ENCODE results near the gene HMGCS2.

The HMGCS2 gene

DNA sequence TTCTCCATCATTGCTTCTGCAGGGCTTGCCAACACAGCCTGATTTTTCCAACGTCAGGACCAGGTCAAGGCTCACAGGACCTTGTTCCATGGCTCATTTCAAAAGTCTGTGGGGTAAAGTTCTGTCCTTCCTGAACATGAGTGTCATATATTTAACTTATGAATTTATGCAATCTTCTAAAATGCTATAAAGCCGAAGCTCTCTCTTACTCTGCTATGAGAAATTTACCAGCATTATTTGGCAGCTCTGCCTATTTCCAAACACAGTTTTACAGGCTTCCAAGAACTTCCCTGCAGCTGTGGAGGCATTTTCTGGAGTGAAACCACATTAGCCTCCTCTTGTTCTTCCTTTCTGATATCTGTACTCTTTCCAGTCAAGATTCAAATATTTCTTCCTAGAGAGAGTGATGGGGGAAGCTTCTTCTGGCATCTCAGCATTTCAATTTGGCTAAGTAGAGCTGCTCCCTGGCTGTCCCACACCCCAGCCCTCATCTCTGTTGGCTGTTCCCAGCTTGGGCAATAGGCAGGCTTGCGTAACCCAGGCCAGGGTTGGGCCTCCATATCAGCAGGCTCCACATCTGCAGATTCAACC lies 15.6 kb upstream of the HMGCS2 start:
- H3K4me3 ChIP-seq (ENCODE audit: low read depth, low read length) = no peak overlapping the region
- in situ Hi-C loops (cut with HindIII; ENCODE audit: low sequenced_read_pairs) = no loop called here
- DNase-seq (ENCODE audit: low read depth) = no peak
- TF ChIP-seq, protein P1, sequence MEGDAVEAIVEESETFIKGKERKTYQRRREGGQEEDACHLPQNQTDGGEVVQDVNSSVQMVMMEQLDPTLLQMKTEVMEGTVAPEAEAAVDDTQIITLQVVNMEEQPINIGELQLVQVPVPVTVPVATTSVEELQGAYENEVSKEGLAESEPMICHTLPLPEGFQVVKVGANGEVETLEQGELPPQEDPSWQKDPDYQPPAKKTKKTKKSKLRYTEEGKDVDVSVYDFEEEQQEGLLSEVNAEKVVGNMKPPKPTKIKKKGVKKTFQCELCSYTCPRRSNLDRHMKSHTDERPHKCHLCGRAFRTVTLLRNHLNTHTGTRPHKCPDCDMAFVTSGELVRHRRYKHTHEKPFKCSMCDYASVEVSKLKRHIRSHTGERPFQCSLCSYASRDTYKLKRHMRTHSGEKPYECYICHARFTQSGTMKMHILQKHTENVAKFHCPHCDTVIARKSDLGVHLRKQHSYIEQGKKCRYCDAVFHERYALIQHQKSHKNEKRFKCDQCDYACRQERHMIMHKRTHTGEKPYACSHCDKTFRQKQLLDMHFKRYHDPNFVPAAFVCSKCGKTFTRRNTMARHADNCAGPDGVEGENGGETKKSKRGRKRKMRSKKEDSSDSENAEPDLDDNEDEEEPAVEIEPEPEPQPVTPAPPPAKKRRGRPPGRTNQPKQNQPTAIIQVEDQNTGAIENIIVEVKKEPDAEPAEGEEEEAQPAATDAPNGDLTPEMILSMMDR (IDR thresholded peaks at IDR 0.05; ENCODE audit: low read depth, low read length, missing control alignments) = no peak

DNA sequence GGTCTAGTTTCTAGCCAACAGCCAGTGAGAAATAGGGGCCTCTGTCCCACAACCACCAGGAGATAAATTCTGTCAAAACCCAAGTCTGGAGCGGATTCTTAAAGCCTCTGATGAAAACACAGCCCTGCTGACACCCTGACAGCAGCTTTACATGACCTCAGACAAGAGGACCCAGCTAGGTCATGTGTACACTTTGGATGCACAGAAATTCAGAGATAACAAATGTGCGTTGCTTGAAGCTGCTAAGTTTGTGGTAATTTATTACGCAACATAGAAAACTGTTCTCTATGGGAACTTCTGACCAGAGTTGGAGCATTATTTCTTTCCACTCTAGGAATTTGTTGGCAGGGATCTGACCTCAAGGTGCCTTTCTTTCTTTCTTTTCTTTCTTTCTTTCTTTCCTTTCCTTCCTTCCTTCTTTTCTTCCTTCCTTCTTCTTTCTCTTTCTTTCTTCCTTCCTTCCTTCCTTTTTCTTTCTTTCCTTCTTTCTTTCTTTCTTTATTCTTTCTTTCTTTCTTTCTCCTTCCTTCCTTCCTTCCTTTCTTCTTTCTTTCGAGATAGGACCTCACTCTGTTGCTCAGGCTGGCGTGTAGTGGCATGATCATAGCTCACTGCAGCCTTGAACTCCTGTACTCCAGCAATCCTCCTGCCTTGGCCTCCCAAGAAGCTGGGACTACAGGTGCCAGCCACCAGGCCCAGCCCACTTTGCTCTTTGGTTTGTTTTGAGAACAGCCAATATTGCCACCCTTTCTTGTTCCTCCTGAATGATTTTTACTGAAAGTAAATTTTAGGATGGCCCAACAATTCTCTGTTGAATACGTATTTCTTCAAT lies 14.9 kb upstream of the HMGCS2 start:
- in situ Hi-C loops (cut with HindIII; ENCODE audit: low sequenced_read_pairs) = no loop called here
- H3K4me3 ChIP-seq (ENCODE audit: low read depth, low read length) = no peak overlapping the region
- no peak for DNase-seq (ENCODE audit: low read depth)
- TF ChIP-seq, protein P1 (IDR thresholded peaks at IDR 0.05; ENCODE audit: low read depth, low read length, missing control alignments) = no peak

DNA sequence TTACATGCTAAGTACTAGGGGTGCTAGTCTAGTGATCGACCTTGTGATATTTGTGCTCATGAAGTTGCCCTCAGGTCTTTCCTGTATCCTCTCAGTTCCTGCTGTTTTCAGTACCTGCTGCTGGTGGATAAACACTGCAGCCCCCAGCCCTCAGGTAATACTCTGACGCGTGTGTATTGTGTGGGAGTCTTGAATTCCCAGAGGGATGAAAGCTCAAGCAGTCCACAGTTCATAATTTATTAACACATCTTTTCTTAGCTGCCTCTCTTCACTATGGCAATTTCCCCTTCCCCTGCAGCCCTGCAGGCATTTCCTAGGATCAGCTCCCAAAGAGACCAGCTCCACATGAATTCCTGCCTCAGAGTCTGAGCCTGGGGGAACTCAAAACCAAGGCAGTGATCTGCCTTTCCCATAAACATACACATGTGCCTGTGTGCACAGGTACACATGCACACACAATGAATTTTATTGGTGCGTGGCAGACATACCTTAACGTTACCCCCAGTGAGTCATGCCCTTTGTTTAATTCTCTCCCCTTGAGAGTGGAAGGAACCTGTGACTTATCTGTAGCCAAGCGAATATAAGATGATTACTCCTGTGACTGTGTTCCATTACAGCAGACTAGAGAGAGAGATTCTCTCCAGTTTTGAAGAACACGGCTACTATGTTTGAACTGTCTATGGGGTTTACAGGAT lies 14.1 kb upstream of the HMGCS2 start:
- TF ChIP-seq, protein P1 (IDR thresholded peaks at IDR 0.05; ENCODE audit: low read depth, low read length, missing control alignments) = no peak
- no peak overlapping the region for H3K4me3 ChIP-seq (ENCODE audit: low read depth, low read length)
- no peak for DNase-seq (ENCODE audit: low read depth)
- in situ Hi-C loops (cut with HindIII; ENCODE audit: low sequenced_read_pairs) = no loop called here

DNA sequence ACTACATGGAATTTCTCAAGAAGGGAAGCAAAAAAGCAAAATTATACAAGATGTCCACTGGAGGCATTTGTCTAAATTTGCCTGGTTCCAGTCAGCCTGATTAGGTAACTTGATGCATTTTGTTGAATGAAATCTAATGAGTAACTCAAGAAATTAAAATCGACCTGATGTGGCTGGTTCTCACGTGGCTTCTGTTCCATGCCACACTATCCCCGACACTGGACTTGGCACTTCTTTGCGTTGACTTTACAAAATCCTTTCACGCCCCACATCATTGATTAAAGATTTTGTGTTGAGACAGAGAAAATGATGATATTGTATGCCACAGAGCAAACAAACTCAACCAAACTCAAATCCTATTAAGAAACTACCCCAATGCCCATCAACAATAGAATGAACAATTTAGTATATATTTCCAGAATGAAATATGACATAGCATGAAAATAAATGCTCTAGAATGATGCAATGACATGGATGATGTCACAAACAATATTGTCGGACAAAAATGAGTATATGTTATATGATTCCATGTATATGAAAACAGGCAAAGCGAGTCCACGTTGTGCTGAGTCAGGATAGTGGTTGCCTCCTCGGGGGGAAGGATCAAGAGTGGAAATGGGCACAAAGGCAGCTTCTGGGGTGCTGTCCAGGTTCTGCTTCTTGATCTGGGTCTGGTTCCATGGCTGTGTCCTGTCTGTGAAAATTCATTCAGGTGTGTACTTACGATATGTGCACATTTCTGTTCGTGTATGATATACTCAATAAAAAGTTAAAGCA lies 12.9 kb upstream of the HMGCS2 start:
- TF ChIP-seq, protein P1 (IDR thresholded peaks at IDR 0.05; ENCODE audit: low read depth, low read length, missing control alignments) = no peak
- DNase-seq (ENCODE audit: low read depth) = no peak
- in situ Hi-C loops (cut with HindIII; ENCODE audit: low sequenced_read_pairs) = no loop called here
- H3K4me3 ChIP-seq (ENCODE audit: low read depth, low read length) = no peak overlapping the region

DNA sequence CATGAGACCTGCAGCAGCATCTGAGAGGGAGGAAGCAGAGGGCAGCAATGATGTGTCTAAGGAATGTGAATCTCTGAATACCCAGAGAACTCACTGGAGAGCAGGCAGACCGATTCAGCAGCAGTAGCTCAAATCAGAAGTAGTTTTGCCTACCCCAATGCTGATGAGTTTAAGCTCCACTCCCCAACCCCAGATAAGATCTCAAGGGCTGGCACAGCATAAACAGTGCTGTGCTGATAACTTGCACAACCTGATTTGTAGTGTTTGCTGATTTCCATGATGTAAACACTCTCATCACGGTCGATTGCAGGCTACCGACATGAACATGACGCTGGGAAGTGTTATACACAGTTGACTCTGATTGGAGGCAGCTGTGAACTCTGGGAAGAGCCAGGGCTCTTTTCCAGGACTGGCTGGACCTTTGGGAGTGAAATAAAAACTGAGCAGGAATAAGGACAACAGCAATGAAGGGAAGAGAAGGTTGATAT lies 11.2 kb upstream of the HMGCS2 start:
- TF ChIP-seq, protein P1 (IDR thresholded peaks at IDR 0.05; ENCODE audit: low read depth, low read length, missing control alignments) = no peak
- no peak for DNase-seq (ENCODE audit: low read depth)
- H3K4me3 ChIP-seq (ENCODE audit: low read depth, low read length) = no peak overlapping the region
- in situ Hi-C loops (cut with HindIII; ENCODE audit: low sequenced_read_pairs) = no loop called here
